Progenitor cell of endocrine pancreas (in vitro differentiated cells): ENCODE data around the gene CORO1C. TPM values are rescaled to one million over a fixed set of nuclear protein-coding genes. Genes with fewer than 3 reads are reported as not detected.
"Not testable (repeated sequence)": the region's sequence is repeated elsewhere in the genome, so short reads cannot be mapped to it uniquely, and the experiment has no call there.

ENCODE experiments used
- DNase-seq: peaks from one replicate; pipeline ENCODE4 v3.0.0; 2021; ENCODE audit warnings: low spot score; ENCODE audit not compliant: unreplicated experiment
- H3K27ac Mint-ChIP-seq: 2 replicates; pipeline ENCODE4 v1.8.0; 2021; ENCODE audit warnings: mild to moderate bottlenecking, moderate library complexity, mixed read lengths
- H3K27me3 Mint-ChIP-seq: 2 replicates; pipeline ENCODE4 v1.8.0; 2021; ENCODE audit warnings: mixed read lengths
- H3K36me3 Mint-ChIP-seq: 2 replicates; pipeline ENCODE4 v1.8.0; 2022; ENCODE audit warnings: mixed read lengths; ENCODE audit not compliant: insufficient read depth
- H3K4me1 Mint-ChIP-seq: 2 replicates; pipeline ENCODE4 v1.8.0; 2021; ENCODE audit warnings: low read depth, mixed read lengths
- H3K4me3 Mint-ChIP-seq: 2 replicates; pipeline ENCODE4 v1.8.0; 2021; ENCODE audit warnings: low read depth, mild to moderate bottlenecking, moderate library complexity, mixed read lengths
- H3K9me3 Mint-ChIP-seq: 2 replicates; pipeline ENCODE4 v1.8.0; 2021; ENCODE audit warnings: low read depth, mixed read lengths
- total RNA-seq: library from RNA; stranded (reverse); gene quantifications from 2 replicates; pipeline ENCODE4 v1.2.1, GENCODE V29; 2021
- TF ChIP-seq, protein P1 (sequence below): fragments of 200-600 bp; sonication (generic); IDR thresholded peaks from one replicate; pipeline ENCODE4 v1.5.0; 2021; ENCODE audit warnings: antibody characterized with exemption, mild to moderate bottlenecking; ENCODE audit not compliant: unreplicated experiment

CORO1C gene
- total RNA-seq, 1 donor from 2014 or later: 68.3 TPM

- Mint-ChIP-seq H3K4me3 (no peak overlapping the region), H3K36me3 (no peaks in the 10 kb centered on the region), H3K27me3 (no peaks in the 10 kb centered on the region), H3K4me1 (no peaks in the 10 kb centered on the region), H3K9me3 (no peaks in the 10 kb centered on the region), H3K27ac (no peak overlapping the region)
- TF ChIP-seq, protein P1, sequence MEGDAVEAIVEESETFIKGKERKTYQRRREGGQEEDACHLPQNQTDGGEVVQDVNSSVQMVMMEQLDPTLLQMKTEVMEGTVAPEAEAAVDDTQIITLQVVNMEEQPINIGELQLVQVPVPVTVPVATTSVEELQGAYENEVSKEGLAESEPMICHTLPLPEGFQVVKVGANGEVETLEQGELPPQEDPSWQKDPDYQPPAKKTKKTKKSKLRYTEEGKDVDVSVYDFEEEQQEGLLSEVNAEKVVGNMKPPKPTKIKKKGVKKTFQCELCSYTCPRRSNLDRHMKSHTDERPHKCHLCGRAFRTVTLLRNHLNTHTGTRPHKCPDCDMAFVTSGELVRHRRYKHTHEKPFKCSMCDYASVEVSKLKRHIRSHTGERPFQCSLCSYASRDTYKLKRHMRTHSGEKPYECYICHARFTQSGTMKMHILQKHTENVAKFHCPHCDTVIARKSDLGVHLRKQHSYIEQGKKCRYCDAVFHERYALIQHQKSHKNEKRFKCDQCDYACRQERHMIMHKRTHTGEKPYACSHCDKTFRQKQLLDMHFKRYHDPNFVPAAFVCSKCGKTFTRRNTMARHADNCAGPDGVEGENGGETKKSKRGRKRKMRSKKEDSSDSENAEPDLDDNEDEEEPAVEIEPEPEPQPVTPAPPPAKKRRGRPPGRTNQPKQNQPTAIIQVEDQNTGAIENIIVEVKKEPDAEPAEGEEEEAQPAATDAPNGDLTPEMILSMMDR: no peak
- DNase-seq: no peak
Observed at GRCh38 chr12:108751821-108752220, 20.5 kb upstream of the CORO1C start.

GRCh38 chr12:108751003-108751402, 19.7 kb upstream of the CORO1C start:
- H3K4me1 Mint-ChIP-seq, H3K27me3 Mint-ChIP-seq, H3K9me3 Mint-ChIP-seq, H3K36me3 Mint-ChIP-seq, H3K4me3 Mint-ChIP-seq, H3K27ac Mint-ChIP-seq, DNase-seq: not testable (repeated sequence)

- Mint-ChIP-seq H3K9me3 (no peaks in the 10 kb centered on the region), H3K4me3 (no peak overlapping the region), H3K27ac (no peak overlapping the region), H3K4me1 (no peaks in the 10 kb centered on the region), H3K27me3 (no peaks in the 10 kb centered on the region), H3K36me3 (no peaks in the 10 kb centered on the region)
- TF ChIP-seq, protein P1: no peak
- no peak for DNase-seq
Observed at GRCh38 chr12:108750526-108750925, 19.2 kb upstream of the CORO1C start.

DNA sequence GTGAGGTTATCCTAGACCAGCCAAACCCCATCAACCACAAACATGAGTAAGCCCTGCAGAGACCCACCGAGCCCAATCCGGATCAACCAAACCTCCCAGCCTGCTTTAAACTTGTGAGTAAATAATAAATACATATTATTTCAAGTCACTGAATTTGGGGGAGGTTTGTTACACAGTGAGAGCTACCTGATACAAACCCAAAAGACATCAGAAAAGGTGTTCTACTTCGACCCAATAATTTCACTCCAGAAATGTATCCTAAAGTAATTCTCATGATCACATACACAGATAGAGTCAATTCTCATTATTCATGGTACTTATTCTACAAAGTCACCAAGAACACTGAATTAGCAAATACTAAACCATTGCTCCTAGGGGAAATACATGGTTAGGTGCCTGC, 16.2 kb upstream of the CORO1C start:
- Mint-ChIP-seq H3K27me3 (no peaks in the 10 kb centered on the region), H3K9me3 (no peaks in the 10 kb centered on the region), H3K36me3 (no peaks in the 10 kb centered on the region), H3K27ac (no peak overlapping the region), H3K4me3 (no peak overlapping the region), H3K4me1 (peaks cover 5% of the 10 kb centered on the region)
- no peak for DNase-seq
- TF ChIP-seq, protein P1: no peak

- no peak for DNase-seq
- Mint-ChIP-seq H3K36me3 (no peaks in the 10 kb centered on the region), H3K27me3 (no peaks in the 10 kb centered on the region), H3K9me3 (peaks cover 3% of the 10 kb centered on the region), H3K4me3 (no peak overlapping the region), H3K4me1 (peaks cover 7% of the 10 kb centered on the region), H3K27ac (no peak overlapping the region)
- TF ChIP-seq, protein P1: no peak
Observed at GRCh38 chr12:108745641-108746040, 14.3 kb upstream of the CORO1C start.

DNA sequence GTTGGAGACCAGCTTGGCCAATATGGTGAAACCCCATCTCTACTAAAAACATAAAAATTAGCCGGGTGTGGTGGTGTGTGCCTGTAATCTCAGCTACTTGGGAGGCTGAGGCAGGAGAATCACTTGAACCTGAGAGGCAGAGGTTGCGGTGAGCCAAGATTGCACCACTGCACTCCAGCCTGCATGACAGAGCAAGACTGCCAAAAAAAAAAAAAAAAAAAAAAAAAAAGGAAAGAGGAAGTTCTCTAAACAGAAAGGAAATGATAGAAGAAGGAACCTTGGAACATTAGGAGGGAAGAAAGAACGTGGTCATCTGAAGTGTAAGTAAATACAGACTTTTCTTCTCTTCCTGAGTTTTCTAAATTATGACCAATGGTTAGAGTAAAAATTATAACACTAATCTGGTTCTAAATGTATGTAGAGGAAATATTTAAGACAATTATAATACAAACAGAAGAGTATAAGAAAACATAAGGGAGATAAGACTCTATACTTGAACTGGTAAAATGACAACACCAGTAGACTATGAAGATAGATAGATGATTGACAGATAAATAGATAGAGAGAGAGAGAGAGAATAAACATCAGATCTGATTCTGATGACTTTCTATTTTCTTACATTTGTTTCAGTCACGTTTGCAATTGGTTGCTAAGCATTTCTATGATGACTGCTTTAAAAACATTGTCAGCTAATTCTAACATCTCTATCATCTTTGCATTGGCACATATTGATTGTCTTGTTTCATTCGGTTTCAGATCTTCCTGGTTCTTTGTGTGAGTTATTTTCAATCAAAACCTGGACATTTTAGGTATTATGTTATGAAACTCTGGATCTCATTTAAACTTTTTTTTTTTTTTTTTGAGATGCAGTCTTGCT, 12.9 kb upstream of the CORO1C start:
- DNase-seq: no peak
- Mint-ChIP-seq H3K27me3 (no peaks in the 10 kb centered on the region), H3K27ac (no peak overlapping the region), H3K36me3 (no peaks in the 10 kb centered on the region), H3K4me3 (no peak overlapping the region), H3K4me1 (peaks cover 11% of the 10 kb centered on the region), H3K9me3 (peaks cover 3% of the 10 kb centered on the region)
- TF ChIP-seq, protein P1: no peak
